Measurements from ENCODE around the gene VEGFC.

VEGFC gene

DNA sequence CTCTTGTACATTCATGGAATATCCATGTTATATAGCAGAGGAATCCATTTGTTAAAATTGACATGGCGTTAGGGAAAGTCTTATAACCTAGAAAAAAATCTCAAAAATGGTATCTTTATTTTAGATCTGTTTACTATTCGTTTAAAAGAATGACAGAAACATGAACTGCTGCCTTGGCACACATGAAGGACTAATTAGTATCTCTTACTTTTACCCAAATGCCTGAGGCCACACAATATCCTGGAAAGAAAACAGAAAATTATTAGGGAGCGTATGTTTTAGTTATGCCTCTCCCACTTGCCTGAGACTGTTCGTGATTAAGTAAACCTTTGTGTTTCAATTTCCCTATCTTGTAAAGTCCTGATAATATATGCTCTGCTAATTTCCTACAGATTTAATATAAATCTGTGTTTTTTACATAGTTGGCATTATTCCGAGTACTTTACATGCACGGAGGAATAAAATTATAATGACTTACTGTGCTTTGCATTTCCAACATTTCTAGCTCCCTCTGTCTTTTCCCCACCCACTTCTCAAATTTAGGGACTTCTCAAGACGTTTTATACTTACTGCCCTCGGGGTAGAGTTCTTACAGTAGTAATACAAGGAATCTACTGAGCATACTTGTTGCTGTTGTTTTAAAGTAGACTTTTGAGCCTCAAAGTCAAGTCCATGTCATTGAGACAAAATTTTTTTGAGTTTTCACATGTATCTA, 147.3 kb downstream of the VEGFC start:
- no peak for ATAC-seq
- no peaks in the 10 kb centered on the region for H3K9me3 Mint-ChIP-seq
- H3K4me1 Mint-ChIP-seq = no peaks in the 10 kb centered on the region
- H3K36me3 Mint-ChIP-seq = no peaks in the 10 kb centered on the region
- no peak overlapping the region for H3K27ac Mint-ChIP-seq
- H3K27me3 Mint-ChIP-seq = no peaks in the 10 kb centered on the region
- no peak overlapping the region for H3K4me3 Mint-ChIP-seq

DNA sequence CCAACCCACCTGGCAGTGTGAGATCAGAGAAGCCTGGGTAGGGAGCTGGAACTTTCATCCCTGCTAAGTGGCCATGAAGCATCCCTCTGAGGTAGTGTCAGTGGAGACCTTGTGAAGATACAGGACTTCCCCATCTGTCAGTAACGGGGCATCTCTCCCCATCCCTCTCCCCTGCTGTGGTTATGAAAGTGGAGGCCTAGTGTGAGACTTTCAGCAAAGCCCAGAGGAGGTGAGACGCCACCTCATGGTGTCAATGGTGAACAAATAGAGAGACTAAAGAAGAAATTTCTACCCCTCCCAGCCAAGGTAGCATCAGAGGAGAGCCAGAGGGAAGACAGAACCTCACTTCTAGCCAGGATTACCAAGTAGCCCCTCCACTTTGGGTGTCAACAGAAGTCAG, 150.2 kb downstream of the VEGFC start:
- H3K36me3 Mint-ChIP-seq = no peaks in the 10 kb centered on the region
- no peak overlapping the region for H3K4me3 Mint-ChIP-seq
- peak; percentile 29 for ATAC-seq
- H3K4me1 Mint-ChIP-seq = no peaks in the 10 kb centered on the region
- H3K9me3 Mint-ChIP-seq = no peaks in the 10 kb centered on the region
- no peaks in the 10 kb centered on the region for H3K27me3 Mint-ChIP-seq
- H3K27ac Mint-ChIP-seq = no peak overlapping the region

DNA sequence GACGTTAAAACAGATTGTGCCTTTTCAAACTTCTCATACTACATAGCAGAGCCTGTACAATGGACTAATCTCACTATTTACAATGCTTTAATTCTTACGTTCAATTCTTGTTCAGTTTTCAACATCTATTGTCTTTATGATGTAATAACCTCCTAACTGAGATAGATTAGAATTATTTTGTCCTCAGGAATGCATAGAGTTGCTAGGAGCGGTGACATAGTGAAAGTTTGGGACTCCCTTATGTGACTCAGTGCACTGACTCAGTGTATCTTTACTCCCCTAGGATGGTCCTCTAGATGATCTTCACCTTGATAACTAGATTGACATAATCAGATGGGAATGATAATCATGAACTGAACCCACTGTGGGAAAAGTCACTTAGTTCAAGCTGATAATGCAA, 151.5 kb downstream of the VEGFC start:
- Mint-ChIP-seq H3K4me3 (no peak overlapping the region), H3K27ac (no peak overlapping the region), H3K27me3 (no peaks in the 10 kb centered on the region), H3K4me1 (no peaks in the 10 kb centered on the region), H3K9me3 (no peaks in the 10 kb centered on the region), H3K36me3 (no peaks in the 10 kb centered on the region)
- no peak for ATAC-seq

DNA sequence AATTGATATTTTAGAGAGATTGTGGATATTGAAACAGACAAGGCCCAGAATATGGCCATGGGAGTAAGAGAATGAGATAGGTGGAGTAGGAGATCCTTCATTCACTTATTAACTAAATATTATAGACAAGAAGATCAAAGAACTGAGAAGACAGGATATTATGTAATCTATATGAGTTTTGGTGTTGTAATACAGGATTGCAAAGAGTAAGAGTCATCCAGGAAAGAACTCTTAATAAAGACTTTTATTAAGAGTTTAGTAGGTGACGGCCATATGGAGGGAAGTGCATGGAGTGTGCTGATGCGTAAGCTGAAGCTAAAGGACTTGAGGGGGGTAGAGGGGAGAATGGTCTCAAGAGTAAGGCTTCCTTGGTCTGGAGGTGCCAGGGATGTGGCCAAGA, 153.7 kb downstream of the VEGFC start:
- H3K9me3 Mint-ChIP-seq = no peaks in the 10 kb centered on the region
- no peaks in the 10 kb centered on the region for H3K36me3 Mint-ChIP-seq
- H3K4me1 Mint-ChIP-seq = no peaks in the 10 kb centered on the region
- H3K4me3 Mint-ChIP-seq = no peak overlapping the region
- H3K27ac Mint-ChIP-seq = no peak overlapping the region
- no peaks in the 10 kb centered on the region for H3K27me3 Mint-ChIP-seq
- no peak for ATAC-seq

DNA sequence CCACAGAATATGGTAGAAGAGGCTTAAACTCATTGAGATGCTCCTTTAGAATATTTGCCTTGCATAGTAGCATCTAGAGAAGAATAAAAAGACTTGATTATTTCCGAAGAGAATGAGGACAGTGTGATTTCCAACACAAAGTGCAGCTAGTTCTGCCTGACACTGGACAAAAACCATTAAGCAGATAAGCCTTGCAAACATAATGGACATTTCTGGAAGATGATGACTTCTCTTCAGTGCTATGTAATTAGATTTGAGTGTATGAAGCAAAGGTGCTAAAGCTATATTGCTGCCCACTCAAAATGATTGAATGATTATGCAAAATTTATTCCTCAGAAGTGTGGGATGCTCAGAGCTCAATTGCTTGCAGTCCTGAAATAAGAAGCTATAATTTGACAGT, 156.4 kb downstream of the VEGFC start:
- H3K4me1 Mint-ChIP-seq = no peaks in the 10 kb centered on the region
- H3K27me3 Mint-ChIP-seq = no peaks in the 10 kb centered on the region
- no peak for ATAC-seq
- no peaks in the 10 kb centered on the region for H3K36me3 Mint-ChIP-seq
- H3K4me3 Mint-ChIP-seq = no peak overlapping the region
- H3K27ac Mint-ChIP-seq = no peak overlapping the region
- H3K9me3 Mint-ChIP-seq = no peaks in the 10 kb centered on the region

DNA sequence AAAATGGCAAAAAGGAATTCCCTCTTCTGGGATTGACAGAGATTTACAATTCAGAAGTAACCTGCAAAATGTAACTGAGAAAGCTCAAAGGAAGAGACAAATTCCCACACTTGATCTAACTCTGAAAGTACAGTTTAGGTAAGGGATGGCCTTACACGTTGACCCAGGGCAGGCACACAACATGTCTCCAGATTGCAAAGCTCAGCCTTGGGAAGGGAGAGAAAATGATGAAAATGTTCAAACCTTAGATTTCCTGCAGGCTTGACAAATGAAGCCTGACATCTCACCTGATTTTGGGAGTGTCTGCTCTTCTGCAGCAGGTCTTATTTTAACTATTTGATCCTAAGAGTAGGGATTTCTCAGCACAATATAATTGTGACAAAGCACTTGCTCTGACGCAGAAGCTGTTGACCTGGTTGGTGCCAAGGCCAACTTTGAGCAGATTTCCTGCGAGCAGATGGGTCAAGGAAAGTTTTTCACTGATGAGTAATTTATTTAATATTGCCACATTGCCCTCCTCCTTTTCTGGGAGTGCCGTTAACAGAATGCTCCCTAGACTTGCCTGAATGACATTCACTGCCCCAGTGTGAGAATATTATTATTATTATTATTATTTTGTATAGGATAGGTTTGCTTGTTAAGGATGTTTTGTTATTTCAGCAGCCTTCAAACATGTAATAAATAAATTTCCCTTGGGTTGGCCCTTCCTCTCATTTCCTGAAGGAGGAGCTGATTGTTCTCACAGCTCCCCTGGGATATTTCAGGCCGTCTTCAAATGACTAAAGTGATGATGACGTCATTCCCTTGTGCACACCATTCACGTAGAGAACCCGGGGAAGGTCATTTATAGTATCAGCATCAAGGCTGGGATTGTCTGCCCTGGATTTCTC, 157.1 kb downstream of the VEGFC start:
- Mint-ChIP-seq H3K9me3 (no peaks in the 10 kb centered on the region), H3K36me3 (no peaks in the 10 kb centered on the region), H3K4me1 (no peaks in the 10 kb centered on the region), H3K27me3 (no peaks in the 10 kb centered on the region), H3K4me3 (no peak overlapping the region), H3K27ac (no peak overlapping the region)
- ATAC-seq = no peak

All from stimulated activated memory B cell treated with anti-CD40 and anti-IgM and Interleukin-4, amounts not matched to agents 10 μg/mL and 1 μg/mL and 100 μg/mL, for 72 hours (primary cell).